Psoas muscle (tissue), 8 donors: ENCODE data around the gene ZNRF2. TPM values are rescaled to one million over a fixed set of nuclear protein-coding genes. Genes with fewer than 3 reads are reported as not detected.

Experiments used
- ATAC-seq, 4 donors: fragments of 200-7000 bp; cut with Tn5 transposase; one replicate each; pipeline ENCODE4 v1.9.1; 2020; ENCODE audit warnings: moderate library complexity in 3 of 4, mild to moderate bottlenecking in 2 of 4
- DNase-seq, 2 donors: peaks; one replicate each; pipeline ENCODE4 v3.0.0-alpha.2; 2020
- H3K27ac ChIP-seq: fragments of 200-600 bp; one replicate; pipeline ENCODE4 v1.8.0; 2022
- H3K27me3 ChIP-seq, 3 donors: fragments of 200-600 bp in 1 of 3; one replicate each; pipeline versions ENCODE4 v1.6.1 to v1.8.0; 2013 to 2022; ENCODE audit warnings: low read length in 2 of 3, mild to moderate bottlenecking in 2 of 3, moderate library complexity in 1 of 3; ENCODE audit not compliant: insufficient read depth in 3 of 3
- H3K36me3 ChIP-seq, 2 donors: fragments of 200-600 bp in 1 of 2; one replicate each; pipeline versions ENCODE4 v1.6.1 to v1.8.0; 2013 to 2022; ENCODE audit warnings: low read depth in 1 of 2, mild to moderate bottlenecking in 1 of 2, moderate library complexity in 1 of 2; ENCODE audit not compliant: insufficient read depth in 1 of 2
- H3K4me1 ChIP-seq: fragments of 200-600 bp; one replicate; pipeline ENCODE4 v1.8.0; 2022
- H3K4me3 ChIP-seq: fragments of 200-600 bp; one replicate; pipeline ENCODE4 v1.8.0; 2022; ENCODE audit warnings: mild to moderate bottlenecking
- H3K9me3 ChIP-seq: fragments of 200-600 bp; one replicate; pipeline ENCODE4 v1.8.0; 2022
- WGBS, 3 donors: extraction: QIAGEN DNeasy Blood & Tissue Kit; methylation state at CpG; one replicate each; pipeline versions ENCODE4 v1.1.6 to v1.1.7; 2013; 5-methylcytosine and 5-hydroxymethylcytosine counted together
- intact Hi-C, 2 donors: fragments of 100-400 bp; cut with DNase I; formaldehyde crosslinking; loops; one replicate each; pipeline versions ENCODE4 v1.11.0 to v1.14.2; 2022
- polyA plus RNA-seq, 3 donors: library from polyadenylated mRNA; stranded (reverse); fragments of 200-250 nt; gene quantifications; one replicate each; pipeline ENCODE4 v1.2.3, GENCODE V29; 2013
- total RNA-seq, 4 donors: library from RNA; stranded (reverse); fragmentation: NEBNext Ultra II Directional in 2 of 4; extraction: Animal tissue kit (Norgen Biotek cat#: 25700) in 2 of 4; gene quantifications; one replicate each; pipeline versions ENCODE4 v1.2.1 to v1.2.4, GENCODE V29; 2021 to 2023
- TF ChIP-seq, protein P1 (sequence below): fragments of 200-600 bp; IDR thresholded peaks from one replicate; pipeline ENCODE4 v1.8.0; 2022; ENCODE audit warnings: antibody characterized with exemption
- donor health status: healthy with polysubstance abuse.
- donor health status: DM: no; HTN: no; CAD: no; lungs with moderate emphysema.
- donor health status: Bipolar disorder and iron deficiency.
- donor health status: healthy.
- donor health status: DM: yes; HTN: yes; CAD: no.
- donor health status: DM: no; HTN: no; CAD: no.
- donor health status: DM: no; HTN: no; CAD: no.
- donor health status: DM: yes; HTN: yes; CAD: no.

ZNRF2 gene
- total and polyA plus RNA-seq, 7 donors: 3.9 to 21.5 (median 10.2) TPM

DNA sequence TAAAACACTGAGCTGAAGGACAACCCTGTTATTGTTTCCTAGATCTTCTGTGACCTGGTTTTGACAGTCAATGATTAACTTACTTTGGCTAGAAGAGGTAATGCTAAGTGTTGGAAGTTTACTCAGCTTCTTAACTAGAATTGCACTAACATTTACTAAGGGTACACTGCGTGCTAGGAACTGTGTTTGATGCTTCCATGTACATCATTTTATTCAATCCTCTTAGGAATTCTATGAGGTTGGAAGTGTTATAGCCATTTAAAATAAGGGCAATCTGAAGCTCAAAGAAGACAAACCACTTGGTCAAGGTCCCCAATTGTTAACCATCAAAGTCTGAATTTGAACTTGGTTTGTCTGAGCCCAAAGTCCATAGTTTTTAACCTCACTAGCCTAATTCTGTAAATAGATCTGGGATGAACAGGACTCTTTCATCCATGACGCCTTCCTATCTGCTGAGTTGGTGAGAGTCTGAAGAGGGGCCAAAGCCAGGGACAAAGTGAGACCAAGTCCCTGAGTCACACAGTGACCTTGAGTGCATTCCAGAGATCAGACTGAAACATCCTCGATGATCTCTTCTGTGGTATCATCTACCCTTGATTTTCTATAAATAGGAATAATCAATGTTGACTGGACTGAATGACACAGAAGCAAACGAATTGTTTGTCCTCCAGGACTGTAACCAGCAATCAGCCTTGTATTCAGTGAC is 29.2 kb upstream of the ZNRF2 start:
- 58 to 87% (median 75%) methylated on average over 4 of the region's 4 CpGs for WGBS, 3 donors
- intact Hi-C loops: no loop called here
- no peak overlapping the region for H3K4me3 ChIP-seq
- no peaks in the 10 kb centered on the region for H3K36me3 ChIP-seq
- no peaks in the 10 kb centered on the region for H3K9me3 ChIP-seq
- H3K27ac ChIP-seq: no peak overlapping the region
- TF ChIP-seq, protein P1, sequence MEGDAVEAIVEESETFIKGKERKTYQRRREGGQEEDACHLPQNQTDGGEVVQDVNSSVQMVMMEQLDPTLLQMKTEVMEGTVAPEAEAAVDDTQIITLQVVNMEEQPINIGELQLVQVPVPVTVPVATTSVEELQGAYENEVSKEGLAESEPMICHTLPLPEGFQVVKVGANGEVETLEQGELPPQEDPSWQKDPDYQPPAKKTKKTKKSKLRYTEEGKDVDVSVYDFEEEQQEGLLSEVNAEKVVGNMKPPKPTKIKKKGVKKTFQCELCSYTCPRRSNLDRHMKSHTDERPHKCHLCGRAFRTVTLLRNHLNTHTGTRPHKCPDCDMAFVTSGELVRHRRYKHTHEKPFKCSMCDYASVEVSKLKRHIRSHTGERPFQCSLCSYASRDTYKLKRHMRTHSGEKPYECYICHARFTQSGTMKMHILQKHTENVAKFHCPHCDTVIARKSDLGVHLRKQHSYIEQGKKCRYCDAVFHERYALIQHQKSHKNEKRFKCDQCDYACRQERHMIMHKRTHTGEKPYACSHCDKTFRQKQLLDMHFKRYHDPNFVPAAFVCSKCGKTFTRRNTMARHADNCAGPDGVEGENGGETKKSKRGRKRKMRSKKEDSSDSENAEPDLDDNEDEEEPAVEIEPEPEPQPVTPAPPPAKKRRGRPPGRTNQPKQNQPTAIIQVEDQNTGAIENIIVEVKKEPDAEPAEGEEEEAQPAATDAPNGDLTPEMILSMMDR: no peak
- no peaks in the 10 kb centered on the region for H3K27me3 ChIP-seq
- DNase-seq (no peak), ATAC-seq (peak in 2 of 4 donors; percentile 36 to 42)
- peaks cover 29% of the 10 kb centered on the region for H3K4me1 ChIP-seq

DNA sequence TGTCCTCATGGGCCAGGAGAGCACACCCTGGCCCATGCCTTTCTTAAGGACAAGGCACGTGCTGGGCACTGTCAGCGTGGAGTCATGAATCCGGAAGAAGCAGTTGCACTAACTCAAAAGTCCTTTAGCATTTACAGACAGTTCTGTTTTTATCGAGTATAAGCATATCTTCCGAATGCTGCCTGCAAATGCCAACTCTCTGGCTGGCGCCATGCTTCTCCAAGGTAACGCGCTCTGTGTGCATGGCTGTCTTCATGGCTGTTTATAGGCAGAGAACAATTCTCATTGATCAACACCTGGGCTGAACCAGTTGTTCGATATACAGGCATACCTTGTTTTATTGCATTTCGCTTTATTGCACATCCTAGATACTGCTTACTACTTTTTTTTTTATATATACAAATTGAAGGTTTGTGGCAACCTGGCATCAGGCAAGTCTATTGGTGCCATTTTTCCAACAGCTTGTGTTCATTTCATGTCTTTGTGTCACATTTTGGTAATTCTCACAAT is 28.0 kb upstream of the ZNRF2 start:
- no peaks in the 10 kb centered on the region for H3K9me3 ChIP-seq
- TF ChIP-seq, protein P1: no peak
- no peak overlapping the region for H3K27ac ChIP-seq
- 94 to 96% (median 96%) methylated on average over 10 of the region's 10 CpGs for WGBS, 3 donors
- no peak for DNase-seq
- no peak overlapping the region for H3K4me3 ChIP-seq
- H3K36me3 ChIP-seq: no peaks in the 10 kb centered on the region
- no peak for ATAC-seq
- H3K4me1 ChIP-seq: peaks cover 29% of the 10 kb centered on the region
- intact Hi-C loops: no loop called here
- no peaks in the 10 kb centered on the region for H3K27me3 ChIP-seq

DNA sequence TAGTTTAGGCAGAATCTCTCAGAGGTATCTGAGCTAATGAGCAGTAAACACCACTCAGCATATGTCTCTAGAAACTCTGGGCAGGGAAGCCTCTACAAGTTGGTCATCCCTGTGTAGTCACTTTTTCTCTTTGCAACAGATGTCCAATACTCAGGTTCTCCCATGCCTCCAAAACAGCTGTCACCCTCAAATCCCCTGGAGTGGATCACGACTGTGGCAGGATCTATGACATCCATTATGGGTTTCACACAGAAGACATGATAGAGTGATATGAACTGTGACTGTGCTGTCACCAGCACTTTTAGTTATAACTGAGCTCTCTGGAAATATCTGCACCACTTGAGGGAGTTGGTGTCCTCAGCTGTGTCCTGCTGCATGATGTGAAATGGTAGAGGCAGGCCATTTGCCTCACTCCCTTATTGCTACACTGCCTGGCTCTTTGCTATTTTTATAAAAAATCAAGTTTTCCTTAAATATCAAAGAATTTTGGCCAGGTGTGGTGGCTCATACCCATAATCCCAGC is 24.1 kb upstream of the ZNRF2 start:
- TF ChIP-seq, protein P1: no peak
- DNase-seq (no peak), ATAC-seq (no peak)
- intact Hi-C loops: no loop called here
- 48 to 76% (median 51%) methylated on average over 1 of the region's 1 CpG for WGBS, 3 donors
- H3K4me1 ChIP-seq: no peaks in the 10 kb centered on the region
- H3K36me3 ChIP-seq: no peaks in the 10 kb centered on the region
- no peak overlapping the region for H3K27ac ChIP-seq
- H3K27me3 ChIP-seq: no peaks in the 10 kb centered on the region
- H3K9me3 ChIP-seq: no peaks in the 10 kb centered on the region
- H3K4me3 ChIP-seq: no peak overlapping the region

DNA sequence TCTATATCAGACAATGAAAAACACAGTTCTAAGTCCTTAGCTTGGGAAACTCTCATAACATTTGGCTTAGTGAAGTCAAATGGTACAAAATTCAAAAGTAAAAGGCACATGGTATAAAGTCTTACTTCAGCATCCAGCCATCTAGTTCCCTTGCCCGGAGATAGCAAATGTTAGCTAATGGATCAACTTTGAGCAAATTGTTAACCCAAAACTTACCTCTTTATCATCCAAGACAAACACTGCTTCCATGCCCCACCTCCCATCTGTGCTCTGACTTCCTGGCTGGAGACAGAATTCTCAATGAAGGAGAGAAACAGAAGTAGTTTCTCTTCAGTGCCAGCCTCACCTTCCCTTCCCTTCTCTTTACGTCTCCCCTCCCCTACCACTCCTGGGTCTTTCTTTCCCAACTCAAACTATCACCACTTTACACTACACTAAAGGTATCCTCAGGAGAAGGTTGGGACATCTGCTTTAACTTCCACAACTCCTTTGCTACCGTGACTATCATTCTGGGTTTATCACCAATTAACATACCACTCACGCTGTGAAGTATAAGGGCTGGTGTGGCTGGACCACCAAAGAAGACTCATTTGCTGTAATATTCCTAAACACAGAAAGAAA is 21.2 kb upstream of the ZNRF2 start:
- no peaks in the 10 kb centered on the region for H3K36me3 ChIP-seq
- H3K4me3 ChIP-seq: no peak overlapping the region
- no peaks in the 10 kb centered on the region for H3K9me3 ChIP-seq
- no peak overlapping the region for H3K27ac ChIP-seq
- no peak for DNase-seq
- H3K4me1 ChIP-seq: no peaks in the 10 kb centered on the region
- TF ChIP-seq, protein P1: no peak
- H3K27me3 ChIP-seq: no peaks in the 10 kb centered on the region
- 45 to 71% (median 60%) methylated on average over 4 of the region's 4 CpGs for WGBS, 3 donors
- intact Hi-C loops: no loop called here
- no peak for ATAC-seq
